Medulla oblongata (tissue), 1 donor: Measurements from ENCODE around the gene EFCC1.

ENCODE experiments used
- DNase-seq: peaks from one replicate; pipeline ENCODE4 v3.0.0-alpha.2; 2015; ENCODE audit errors: extremely low spot score

The EFCC1 gene, protein sequence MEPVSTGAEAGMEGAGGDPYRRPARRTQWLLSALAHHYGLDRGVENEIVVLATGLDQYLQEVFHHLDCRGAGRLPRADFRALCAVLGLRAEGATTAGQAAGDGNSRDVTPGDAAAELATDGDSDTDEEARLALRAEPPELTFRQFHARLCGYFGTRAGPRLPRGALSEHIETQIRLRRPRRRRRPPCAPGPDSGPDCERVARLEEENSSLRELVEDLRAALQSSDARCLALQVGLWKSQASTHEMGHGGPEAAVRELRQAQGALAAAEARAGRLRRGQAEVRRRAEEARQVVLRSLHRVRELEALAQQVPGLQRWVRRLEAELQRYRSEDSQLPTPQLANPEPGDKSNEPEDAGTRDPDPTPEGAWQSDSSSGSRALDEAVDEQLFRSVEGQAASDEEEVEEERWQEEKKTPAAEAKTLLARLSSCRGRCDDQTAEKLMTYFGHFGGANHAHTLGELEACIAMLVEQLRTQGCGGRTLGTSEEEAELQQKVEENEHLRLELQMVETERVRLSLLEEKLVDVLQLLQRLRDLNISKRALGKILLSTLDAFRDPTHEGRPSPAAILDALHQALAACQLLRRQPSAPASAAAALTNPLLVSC

DNA sequence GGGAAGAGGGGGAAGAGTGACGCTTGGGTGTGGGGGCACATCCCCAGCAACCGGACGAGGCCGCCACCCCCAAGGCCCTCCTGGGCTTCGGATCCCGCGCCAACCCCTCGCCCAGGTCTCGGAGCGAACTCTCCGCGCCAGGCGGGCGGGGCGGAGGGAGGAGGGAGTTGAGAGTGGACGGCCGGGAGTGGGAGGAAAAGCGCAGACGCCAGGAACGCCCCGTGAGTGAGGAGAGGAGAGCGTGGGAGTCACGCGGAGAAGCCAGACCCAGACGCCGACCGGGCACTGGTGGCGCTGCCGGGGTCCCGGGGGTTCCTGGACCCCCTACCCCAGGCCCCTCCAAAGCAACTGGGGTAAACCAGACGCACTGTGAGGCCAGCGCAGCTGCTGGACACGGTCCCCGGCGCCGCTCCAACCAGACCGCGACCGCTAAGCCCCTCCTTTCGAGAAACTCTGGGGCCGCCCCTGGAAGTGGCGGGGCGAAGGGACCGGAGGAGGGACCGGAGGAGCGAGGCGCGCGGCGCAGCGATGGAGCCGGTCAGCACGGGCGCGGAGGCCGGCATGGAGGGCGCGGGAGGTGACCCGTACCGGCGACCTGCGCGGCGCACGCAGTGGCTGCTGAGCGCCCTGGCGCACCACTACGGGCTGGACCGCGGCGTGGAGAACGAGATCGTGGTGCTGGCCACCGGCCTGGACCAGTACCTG is at the start of gene EFCC1:
Gene EFCC1 (plus strand): TSS at position 204 of the 705 bp plus-strand sequence. CDS start 325 bp downstream, at position 529.
- DNase-seq, result no peak

DNA sequence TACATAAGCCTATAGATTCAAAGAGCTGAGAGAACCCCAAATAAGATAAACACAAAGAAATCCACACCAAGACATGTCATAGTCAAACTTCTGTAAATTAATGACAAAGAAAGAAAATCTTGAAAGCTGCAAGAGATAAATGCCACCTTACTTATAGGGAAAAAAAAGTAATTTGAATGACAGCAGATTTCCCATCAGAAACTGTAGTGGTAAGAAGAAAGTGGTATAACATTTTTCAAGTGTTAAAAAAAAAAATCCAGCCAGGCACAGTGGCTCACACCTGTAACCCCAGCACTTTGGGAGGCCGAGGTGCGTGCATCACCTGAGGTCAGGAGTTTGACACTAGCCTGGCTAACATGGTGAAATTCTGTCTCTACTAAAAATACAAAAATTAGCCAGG is 44.7 kb upstream of the EFCC1 start:
- DNase-seq, result no peak

DNA sequence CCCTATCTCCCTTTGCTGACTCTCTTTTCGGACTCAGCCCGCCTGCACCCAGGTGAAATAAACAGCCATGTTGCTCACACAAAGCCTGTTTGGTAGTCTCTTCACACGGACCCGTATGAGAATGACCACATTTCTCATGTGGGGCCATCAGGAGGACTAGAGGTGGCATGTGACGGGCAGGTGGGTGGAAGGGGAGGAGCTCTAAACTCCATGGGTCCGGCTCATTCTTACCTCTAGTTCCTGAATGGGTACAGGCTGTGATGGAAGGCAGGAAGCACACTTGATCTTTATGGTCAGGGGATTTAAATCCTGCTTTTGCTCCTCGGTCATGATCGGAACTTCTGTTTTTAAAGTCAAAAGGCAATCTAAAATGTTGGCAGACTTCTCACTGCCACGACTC is 35.8 kb upstream of the EFCC1 start:
- no peak for DNase-seq

DNA sequence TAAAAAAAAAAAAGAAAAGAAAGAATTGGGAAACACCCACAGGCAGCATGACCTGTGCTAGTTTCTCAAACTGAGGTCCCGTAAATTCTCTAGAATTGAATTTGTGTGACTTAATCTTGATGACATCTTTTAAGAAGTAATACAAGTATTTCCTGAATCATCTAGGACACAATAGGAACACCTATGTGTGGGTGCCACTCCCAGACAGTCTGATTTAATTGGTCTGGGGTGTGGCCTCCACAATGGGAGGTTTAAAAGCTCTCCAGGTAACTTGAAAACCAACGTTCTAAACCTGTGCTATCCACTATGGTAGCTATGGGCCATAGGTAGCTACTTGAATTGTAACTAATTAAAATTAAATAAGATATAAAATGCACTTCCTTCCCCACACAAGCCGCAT is 35.3 kb upstream of the EFCC1 start:
- DNase-seq, result no peak

DNA sequence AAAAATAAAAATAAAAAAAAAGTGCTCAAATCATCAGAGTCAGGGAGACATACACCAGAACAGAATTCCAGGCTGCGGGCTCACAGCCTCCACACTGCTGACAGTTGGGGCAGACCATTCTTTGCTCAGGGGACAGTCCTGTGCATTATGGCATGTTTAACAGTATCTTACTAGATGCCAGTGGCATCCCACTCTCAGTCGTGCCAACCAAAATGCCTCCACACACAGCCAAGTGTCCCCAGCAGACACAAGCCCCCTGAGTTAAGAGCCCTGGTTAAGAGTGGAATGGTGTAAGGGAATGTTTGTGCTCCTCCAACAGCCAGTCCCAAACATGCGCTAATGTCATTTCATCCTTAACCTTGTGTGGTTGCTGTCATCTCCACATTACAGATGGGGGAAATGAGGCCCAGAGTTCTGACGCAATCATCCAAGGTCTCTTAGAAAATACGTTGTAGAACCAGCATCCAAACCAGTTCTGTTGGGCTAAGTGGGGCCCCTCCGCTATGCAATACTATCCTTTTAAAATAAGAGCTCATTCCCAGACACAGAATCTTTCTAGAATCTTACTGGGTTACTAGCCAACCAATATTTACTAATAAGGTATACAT is 33.3 kb upstream of the EFCC1 start:
- DNase-seq, result no peak

DNA sequence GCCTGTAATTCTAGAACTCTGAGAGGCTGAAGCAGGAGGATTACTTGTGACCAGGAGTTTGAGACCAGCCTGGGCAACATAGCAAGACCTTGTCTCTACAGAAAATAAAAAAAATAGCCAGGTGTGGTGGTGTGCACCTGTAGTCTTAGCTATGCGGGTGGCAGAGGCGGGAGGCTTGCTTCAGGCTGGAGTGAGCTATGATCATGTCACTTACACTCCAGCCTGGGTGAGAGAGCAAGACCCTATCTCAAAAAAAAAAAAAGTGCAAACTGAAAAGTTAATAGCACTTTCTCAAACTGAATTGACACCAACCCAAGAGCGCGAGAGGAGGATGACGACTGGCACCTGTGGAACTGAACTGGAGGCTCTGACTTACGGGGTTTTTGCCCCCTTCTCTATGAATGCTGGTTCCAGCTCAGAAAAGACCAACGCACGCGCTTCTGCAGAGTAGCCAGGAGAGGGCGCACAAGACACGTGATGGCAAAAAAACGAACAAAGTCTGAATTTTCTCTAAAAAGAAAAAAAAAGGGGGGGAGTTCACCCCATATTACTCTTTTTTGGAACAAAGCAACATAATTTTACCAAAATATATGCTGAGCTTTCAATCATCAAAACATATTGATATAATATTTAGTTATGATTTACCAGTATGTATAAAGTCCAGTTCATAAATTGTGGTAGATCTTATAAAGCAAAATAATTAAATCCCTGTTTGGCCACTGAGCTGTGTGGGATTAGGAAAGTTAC is 30.9 kb upstream of the EFCC1 start:
- peak; percentile 51 for DNase-seq

DNA sequence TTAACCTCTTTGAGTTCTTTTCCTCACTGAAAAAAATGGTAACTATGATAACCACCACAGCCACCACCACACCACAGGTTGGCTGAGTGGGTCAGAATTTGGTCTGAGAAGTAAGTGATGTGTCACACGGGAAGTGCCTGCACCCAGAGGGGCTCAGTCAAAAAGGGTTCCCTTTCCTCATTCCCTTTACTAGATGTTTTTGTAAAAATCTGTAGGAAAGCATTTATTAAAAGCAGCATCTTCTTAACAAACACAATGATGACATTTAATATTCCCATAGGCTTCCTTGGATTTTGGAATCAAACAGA is 30.4 kb upstream of the EFCC1 start:
- DNase-seq, result no peak

DNA sequence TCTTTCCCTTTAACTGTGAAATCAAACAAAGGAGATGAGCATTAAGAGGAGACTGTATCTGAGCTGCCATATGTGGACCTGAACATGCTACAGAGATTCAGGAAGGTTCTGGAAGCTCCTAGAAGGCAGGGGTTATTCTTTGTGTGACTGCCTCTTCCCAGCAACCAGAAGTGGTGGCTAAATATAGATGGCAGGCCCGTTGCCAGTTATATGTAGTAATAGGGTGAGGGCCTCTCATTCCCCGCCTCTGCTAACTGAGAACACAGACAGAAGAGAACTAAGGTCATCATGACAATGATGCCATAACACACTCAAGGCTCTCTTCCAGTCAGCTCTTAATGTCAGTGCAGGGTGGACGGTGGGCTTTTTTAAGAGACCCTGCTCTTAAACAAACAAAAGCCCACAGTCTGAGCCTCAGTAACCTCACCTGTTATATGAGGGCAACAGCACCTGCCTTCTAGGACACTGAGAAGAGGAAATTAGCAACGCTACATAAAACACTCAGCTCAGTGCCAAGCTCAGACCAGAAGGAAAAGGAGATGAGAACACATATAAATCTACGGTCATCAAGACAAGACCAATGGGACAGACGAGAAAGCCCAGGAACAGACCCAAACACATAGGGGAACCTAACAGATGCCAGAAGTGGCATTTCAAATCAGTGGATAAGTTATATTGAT is 29.5 kb upstream of the EFCC1 start:
- DNase-seq, result no peak

DNA sequence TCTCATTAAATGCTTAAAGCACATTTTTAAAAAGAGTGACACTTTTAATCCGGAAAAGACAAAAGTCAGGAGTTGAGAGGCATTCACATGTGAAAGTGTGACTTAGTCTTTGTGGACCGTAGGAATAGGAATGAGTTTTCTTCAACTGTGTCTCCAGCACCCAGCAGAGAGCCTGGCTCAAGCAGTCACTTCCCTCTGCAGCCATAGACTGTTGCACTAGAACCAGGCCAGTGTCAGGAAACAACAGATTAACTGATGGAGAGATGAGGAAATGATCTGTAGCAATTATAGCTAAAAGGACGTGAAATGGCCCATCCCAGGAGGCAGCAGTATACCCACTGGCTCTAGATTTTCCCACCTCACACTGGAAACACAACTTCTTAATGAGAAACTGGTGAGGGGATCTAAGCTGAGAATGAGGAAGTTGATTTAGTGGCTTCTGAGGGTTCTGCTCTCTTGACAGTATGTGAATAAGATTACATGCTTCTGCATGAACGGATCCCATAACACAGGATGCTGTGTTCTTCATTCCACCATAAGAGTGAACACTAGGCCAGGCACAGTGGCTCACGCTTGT is 27.0 kb upstream of the EFCC1 start:
- no peak for DNase-seq

DNA sequence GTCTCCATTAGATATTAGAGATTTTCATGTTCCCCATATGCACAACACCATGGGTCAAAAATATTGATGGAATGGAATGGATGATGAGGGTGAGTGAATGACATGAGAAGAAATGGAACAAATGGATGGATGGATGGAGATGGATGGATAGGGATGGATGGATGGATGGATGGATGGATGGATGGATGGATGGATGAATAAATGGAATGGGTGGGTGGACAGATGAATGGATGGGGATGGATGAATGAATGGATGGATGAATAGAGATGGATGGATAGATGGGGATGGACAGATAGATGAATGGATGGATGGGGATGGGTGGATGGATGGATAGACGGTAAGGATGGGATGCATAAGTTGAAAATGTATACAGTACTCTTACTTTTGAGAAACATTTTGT is 25.8 kb upstream of the EFCC1 start:
- no peak for DNase-seq

DNA sequence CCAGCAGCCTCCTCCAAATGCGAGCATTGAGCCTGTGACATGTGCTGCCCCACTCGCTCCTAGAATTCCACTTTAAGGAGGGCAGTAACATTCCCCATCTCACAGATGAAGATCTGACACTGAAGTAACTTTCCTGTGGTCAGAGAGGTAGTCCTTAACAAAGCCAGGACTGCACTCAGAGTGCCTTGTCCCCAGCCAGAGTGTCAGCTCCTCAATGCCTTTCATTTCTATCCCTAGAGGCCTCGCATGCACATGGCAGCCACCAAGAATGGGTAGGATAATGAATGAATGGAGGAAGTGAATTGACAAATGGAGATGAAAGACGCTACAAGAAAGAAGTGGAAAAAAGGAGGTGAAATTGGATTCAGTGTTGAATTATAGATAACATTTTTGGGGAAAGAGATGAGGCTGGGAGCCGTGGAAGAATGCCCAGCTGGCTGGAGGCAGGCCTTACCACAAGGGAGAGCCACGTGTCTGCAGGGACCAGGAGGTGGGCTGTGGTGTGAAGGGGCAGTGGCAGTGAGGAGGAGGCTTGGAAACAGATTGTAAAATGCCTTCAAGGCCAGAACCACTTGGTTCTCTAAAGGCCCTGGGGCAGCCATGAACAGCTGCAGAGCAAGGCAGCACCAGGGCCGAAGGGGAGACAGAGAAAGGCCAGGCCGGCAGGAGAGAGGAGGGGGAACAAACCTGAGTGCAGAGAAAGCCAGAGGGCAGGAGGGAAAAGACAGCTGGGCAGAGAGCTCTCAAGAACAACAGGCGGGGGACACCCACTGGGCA is 17.6 kb upstream of the EFCC1 start:
- no peak for DNase-seq

DNA sequence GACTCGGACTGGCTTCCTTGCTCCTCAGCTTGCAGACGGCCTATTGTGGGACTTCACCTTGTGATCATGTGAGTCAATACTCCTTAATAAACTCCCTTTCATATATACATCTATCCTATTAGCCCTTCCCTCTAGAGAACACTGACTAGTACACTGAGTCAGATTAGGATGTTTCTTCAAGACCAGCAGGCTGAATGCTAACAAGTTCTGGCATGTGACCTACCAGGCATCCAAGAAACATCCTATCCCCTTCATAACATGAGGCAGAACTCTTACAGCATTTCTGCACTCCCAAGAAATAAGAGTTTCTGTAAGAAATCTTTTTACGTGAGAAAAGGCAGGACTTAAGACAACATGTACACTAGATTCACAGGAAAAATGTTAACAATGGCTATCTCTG is 16.5 kb upstream of the EFCC1 start:
- no peak for DNase-seq

DNA sequence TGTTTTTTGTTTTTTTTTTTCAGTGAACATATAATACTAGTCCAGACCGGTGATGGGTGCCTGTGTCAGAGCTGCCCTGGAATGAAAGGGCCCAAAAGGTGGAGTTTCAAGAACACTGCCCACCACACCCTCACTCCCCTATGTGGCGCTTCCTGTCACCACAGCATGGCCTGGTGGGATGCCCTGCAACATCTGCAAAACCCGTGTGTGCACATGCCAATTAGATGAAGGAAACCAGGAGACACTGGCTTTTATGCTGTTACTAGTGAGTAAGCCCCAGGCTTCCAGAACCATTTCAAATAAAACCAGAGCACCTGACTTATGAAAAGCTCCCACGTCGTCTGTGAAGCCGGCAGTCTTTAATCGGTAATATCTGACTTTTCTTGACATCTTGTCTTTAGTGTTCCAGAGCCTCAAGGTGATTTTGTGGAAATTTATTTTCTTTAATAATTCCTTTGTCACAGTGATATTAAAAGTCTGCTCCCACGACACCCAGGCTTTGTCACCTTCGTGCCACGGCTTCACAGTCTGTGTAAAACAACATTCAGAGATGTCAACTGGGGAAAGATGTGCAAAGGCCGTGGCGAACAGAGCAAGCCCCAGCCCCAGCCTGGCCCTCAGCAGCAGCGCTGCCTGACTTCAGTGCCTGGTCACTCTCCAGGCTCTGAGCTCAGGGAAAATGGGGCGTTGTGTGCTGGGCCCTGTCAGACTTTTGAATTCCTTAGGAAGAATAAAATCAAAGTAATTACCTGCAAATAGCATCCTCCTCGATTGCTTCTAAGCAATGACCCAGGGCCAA is 13.6 kb upstream of the EFCC1 start:
- DNase-seq, result no peak

DNA sequence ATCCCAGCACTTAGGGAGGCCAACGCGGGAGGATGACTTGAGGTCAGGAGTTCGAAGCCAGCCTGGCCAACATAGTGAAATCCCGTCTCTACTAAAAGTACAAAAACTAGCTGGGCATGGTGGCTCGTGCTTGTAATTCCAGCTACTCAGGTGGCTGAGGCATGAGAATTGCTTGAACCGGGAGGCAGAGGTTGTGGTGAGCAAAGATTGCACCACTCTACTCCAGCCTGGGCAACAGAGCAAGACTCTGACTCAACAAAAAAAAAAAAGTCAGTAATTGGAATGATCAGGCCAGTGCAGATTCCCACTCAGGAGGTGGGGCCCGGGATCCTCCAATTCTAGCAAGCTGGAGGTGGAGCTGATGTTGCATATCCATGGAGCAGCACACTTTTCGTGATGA is 12.8 kb upstream of the EFCC1 start:
- DNase-seq, result no peak

DNA sequence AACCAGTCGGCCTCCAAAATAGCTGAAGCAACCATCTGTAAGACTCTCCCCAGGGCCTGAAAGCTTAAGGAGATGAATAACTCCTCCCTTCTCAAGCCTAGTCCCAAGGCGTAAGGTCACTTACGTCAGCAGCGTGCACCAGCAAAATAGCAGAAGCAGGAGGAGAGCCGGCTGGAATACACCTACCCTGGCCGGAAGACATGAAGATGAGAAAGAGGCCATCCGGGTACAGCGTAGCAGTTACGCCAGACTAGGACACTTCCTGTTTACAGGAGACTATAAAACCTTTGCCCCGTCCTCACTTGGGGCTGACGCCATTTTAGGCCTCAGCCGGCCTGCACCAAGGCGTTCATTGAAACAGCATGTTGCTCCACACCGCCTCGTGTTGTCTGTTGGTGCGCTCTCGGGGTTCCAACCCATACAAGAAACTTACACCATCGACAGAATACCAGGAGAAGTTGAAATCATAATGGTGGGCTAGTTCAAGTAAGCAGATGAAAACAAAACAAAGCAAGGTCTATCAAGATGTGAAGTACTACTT is 9.7 kb upstream of the EFCC1 start:
- no peak for DNase-seq

DNA sequence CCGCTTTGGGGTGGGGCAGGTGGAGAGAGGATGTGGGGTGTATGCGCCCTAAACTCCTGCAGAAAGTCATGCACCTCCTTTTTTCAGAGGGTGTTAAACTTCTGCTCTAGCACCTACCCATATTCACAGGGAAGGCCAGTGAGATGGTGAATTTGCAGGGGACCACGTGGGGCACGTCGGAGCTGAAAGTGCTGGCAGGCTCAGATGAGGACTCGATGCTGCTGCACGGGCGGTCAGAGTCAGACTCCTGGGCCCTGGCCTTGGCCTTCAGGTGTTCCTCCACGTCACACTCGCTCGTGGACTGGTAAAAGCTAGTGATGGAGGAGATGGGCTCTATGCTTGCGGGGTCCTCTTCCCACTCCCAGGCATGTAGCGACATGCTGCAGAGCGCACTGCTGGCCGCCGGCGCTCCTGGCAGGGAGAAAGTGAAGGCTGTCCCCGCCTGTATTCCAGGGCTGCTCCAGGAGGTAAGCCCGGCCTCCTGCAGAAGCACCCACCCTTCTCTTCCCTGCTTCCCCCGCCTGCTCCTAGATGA is 8.1 kb upstream of the EFCC1 start:
- no peak for DNase-seq

DNA sequence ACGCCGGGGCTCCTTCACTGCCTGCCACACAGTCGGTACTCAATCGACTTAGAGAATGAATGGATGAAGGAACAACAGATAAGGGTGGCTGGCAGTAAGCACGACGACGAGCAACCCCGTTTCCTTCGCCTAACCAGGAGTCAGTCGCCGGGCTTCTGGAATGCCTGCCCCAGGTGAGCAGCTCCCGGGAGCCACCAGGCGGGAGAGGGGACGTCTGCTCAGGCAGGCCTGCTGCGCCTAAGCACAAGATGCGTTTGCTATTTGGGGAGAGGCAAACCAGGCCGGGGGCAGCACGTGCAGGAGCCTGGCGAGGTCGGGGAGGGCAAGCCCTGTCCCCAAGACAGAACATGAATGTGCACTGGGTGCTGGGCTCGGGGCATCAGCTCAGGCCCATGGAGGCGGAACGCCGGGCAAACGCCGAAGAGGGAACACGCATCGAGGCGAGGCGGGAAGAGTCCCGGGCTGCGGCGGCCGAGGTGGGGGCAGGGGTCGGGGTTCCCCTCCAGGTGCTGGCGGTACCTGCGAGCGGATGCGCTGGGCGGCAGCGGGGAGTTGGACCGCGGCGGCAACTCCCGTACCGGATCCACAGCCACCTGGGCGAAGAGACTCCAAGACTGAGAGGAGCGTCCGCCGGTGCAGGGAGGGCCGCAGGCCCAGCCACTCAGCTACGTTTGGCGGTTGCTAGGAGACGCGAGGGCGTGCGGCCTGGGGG is 7.5 kb upstream of the EFCC1 start, which contains the start of gene CFAP92:
Gene CFAP92 (minus strand): TSS at position 616 of the 712 bp plus-strand sequence. CDS start 772 bp downstream, outside the sequence.
- peak; percentile 50 for DNase-seq

DNA sequence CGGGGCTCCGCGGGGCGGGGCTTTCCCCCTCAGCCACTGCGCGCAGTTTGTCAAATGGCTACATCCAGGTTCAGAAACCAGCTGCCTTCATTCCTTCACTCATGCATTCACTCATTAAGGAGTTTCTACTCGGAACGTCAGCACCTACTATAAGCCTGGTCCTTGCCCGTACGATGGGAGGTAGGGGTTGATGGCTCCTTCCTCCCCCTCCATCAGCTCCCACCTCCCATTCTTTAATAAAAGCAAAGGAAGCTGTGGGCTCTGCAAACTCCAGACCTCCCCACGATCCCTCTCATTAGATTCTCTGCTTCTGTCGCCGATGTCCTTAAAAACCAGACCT is 7.0 kb upstream of the EFCC1 start:
- no peak for DNase-seq
